Peyer's patch (tissue), 4 donors: ENCODE data around the gene SPI1. TPM values are rescaled to one million over a fixed set of nuclear protein-coding genes. Genes with fewer than 3 reads are reported as not detected.

Experiments
- DNase-seq, 3 donors: peaks; one replicate each; pipeline ENCODE4 v3.0.0-alpha.2; 2017 to 2019
- H3K27ac ChIP-seq, 4 donors: fragments of 200-600 bp; sonication (generic); one replicate each; pipeline ENCODE4 v1.5.1; 2016 to 2019
- H3K27me3 ChIP-seq, 2 donors: fragments of 200-600 bp; sonication (generic); one replicate each; pipeline ENCODE4 v1.5.1; 2019
- H3K36me3 ChIP-seq, 3 donors: fragments of 200-600 bp; sonication (generic); one replicate each; pipeline ENCODE4 v1.5.1; 2016 to 2019
- H3K4me1 ChIP-seq, 4 donors: fragments of 200-600 bp; sonication (generic); one replicate each; pipeline ENCODE4 v1.5.1; 2016 to 2019
- H3K4me3 ChIP-seq, 4 donors: fragments of 200-600 bp; sonication (generic); 1 replicate in 3 of 4; 2 replicates in 1 of 4; pipeline ENCODE4 v1.5.1; 2016 to 2019; ENCODE audit warnings: mild to moderate bottlenecking in 1 of 4
- H3K9me3 ChIP-seq, 4 donors: fragments of 200-600 bp; sonication (generic); one replicate each; pipeline ENCODE4 v1.5.1; 2016 to 2019; ENCODE audit warnings: mild to moderate bottlenecking in 1 of 4
- CTCF ChIP-seq, 6 experiments: fragments of 450-650 bp in 4 of 6; fragments of 200-600 bp in 2 of 6; sonication (generic) in 1 of 6; IDR thresholded peaks; one replicate each; pipeline ENCODE4 v1.5.1; 2017 to 2019; ENCODE audit warnings: antibody characterized with exemption in 6 of 6, mild to moderate bottlenecking in 3 of 6, moderate library complexity in 1 of 6
- POLR2A ChIP-seq, 2 donors: fragments of 450-650 bp; IDR thresholded peaks; one replicate each; pipeline ENCODE4 v1.5.1; 2017; ENCODE audit warnings: antibody characterized with exemption in 2 of 2, mild to moderate bottlenecking in 2 of 2, moderate library complexity in 2 of 2
- total RNA-seq, 4 donors: library from RNA; depleted of rRNA; stranded (reverse); fragments of >200 nt; gene quantifications; one replicate each; pipeline ENCODE4 v1.1.0, GENCODE V29; 2016

Gene SPI1
- total RNA-seq, 4 donors from 2014 or later: 2.6 to 27.2 (median 7.8) TPM

- DNase-seq: peak; percentile 92 to 96 (median 96)
- Histone ChIP-seq H3K9me3 (no peaks in the 10 kb centered on the region), H3K4me3 (peak within 1 kb of the TSS; percentile 72 to 82 (median 78)), H3K27me3 (no peaks in the 10 kb centered on the region), H3K27ac (peak within 1 kb of the TSS; percentile 83 to 93 (median 88)), H3K36me3 (peaks cover 0 to 5% (median 0%) of the 10 kb centered on the region in 3 donors), H3K4me1 (peaks cover 0 to 30% (median 9%) of the 10 kb centered on the region in 4 donors)
- TF ChIP-seq POLR2A (IDR thresholded peaks at IDR 0.05): peak; percentile 92 to 96
- TF ChIP-seq CTCF (IDR thresholded peaks at IDR 0.05): peak; percentile 91 to 98 (median 92)
Measured at GRCh38 chr11:47407746-47408590, 29.6 kb upstream of the SPI1 start, which contains the start of gene SLC39A13. TSS of gene SLC39A13 (plus strand) at chr11:47408590. CDS start at chr11:47410095, 1,505 bp downstream.

- no peaks in the 10 kb centered on the region for H3K9me3 ChIP-seq
- peaks cover 0 to 30% (median 9%) of the 10 kb centered on the region in 4 donors for H3K4me1 ChIP-seq
- peaks cover 0 to 4% (median 0%) of the 10 kb centered on the region in 3 donors for H3K36me3 ChIP-seq
- DNase-seq: no peak
- TF ChIP-seq CTCF (IDR thresholded peaks at IDR 0.05) (no peak), POLR2A (IDR thresholded peaks at IDR 0.05) (no peak)
- peak overlapping the region; percentile 83 to 93 (median 88) for H3K27ac ChIP-seq
- H3K27me3 ChIP-seq: no peaks in the 10 kb centered on the region
- H3K4me3 ChIP-seq: peak overlapping the region; percentile 72 to 82 (median 78)
Measured at GRCh38 chr11:47406896-47407745, 28.8 kb upstream of the SPI1 start.

- Histone ChIP-seq H3K4me1 (peaks cover 0 to 29% (median 10%) of the 10 kb centered on the region in 4 donors), H3K27ac (no peak overlapping the region), H3K9me3 (no peaks in the 10 kb centered on the region), H3K4me3 (no peak overlapping the region), H3K36me3 (no peaks in the 10 kb centered on the region), H3K27me3 (no peaks in the 10 kb centered on the region)
- no peak for DNase-seq
- TF ChIP-seq CTCF (IDR thresholded peaks at IDR 0.05): no peak
- no peak for TF ChIP-seq POLR2A (IDR thresholded peaks at IDR 0.05)
Measured at GRCh38 chr11:47403571-47403970, 25.2 kb upstream of the SPI1 start.

- TF ChIP-seq POLR2A (IDR thresholded peaks at IDR 0.05) (no peak), CTCF (IDR thresholded peaks at IDR 0.05) (no peak)
- Histone ChIP-seq H3K27ac (no peak overlapping the region), H3K9me3 (no peaks in the 10 kb centered on the region), H3K36me3 (no peaks in the 10 kb centered on the region), H3K27me3 (no peaks in the 10 kb centered on the region), H3K4me3 (no peak overlapping the region), H3K4me1 (peaks cover 0 to 29% (median 10%) of the 10 kb centered on the region in 4 donors)
- no peak for DNase-seq
Measured at GRCh38 chr11:47403135-47403534, 24.8 kb upstream of the SPI1 start.

GRCh38 chr11:47400768-47401279 is 22.5 kb upstream of the SPI1 start:
- Histone ChIP-seq H3K27me3 (no peaks in the 10 kb centered on the region), H3K9me3 (no peaks in the 10 kb centered on the region), H3K4me1 (peaks cover 0 to 16% (median 4%) of the 10 kb centered on the region in 4 donors), H3K27ac (peak overlapping the region; percentile 64 to 92 (median 83)), H3K4me3 (peak overlapping the region in 3 of 4 donors; percentile 56 to 58 (median 58)), H3K36me3 (no peaks in the 10 kb centered on the region)
- peak in 1 of 3 donors; percentile 43 for DNase-seq
- TF ChIP-seq POLR2A (IDR thresholded peaks at IDR 0.05): no peak
- no peak for TF ChIP-seq CTCF (IDR thresholded peaks at IDR 0.05)
